ENCODE data around the gene OCA2.

OCA2 gene

DNA sequence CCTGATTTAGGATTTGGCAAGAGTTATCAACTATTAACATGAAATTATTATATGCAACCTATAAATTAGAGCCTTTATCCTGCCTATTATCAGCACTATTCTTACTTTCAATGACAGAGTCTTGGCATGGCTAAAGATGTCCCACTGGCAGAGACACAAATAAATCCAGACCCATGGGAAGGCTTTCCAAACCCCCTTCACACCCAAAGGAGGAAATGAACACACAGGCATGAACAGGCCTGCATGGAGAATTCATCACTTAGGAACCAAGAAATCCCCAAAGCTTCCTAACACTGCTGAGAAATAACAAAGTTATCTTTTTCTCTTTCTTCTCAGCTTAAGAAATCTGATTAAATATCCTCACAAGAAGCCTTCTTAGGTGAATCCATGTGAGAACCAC, 213.9 kb downstream of the OCA2 start:
- no peak overlapping the region for H3K27ac ChIP-seq (ENCODE audit: low read length)
- TF ChIP-seq EZH2 (optimal IDR thresholded peaks at IDR 0.05; ENCODE audit: low read depth, low read length) (no peak), EZH2phosphoT487 (IDR thresholded peaks at IDR 0.05; ENCODE audit: low read length) (no peak)
- H3K9me2 ChIP-seq (replicated peaks; ENCODE audit: insufficient read depth, low read length): no peaks in the 10 kb centered on the region
- DNase-seq: no peak
- H4K20me1 ChIP-seq (ENCODE audit: insufficient read depth, low read length): no peaks in the 10 kb centered on the region
- H3K4me3 ChIP-seq (ENCODE audit: low read length): no peak overlapping the region
- H2AFZ ChIP-seq (ENCODE audit: low read length): no peak overlapping the region
- H3K27me3 ChIP-seq (replicated peaks; ENCODE audit: insufficient read depth, low read length): no peaks in the 10 kb centered on the region
- no peak overlapping the region for H3K4me2 ChIP-seq (ENCODE audit: low read depth, low read length)
- no peaks in the 10 kb centered on the region for H3K9me3 ChIP-seq (replicated peaks; ENCODE audit: insufficient read depth, low read length)
- H3K4me1 ChIP-seq (ENCODE audit: low read length): no peaks in the 10 kb centered on the region
- no peaks in the 10 kb centered on the region for H3K79me2 ChIP-seq (ENCODE audit: low read length)
- H3K9ac ChIP-seq (ENCODE audit: low read length): no peak overlapping the region
- H3F3A ChIP-seq (ENCODE audit: insufficient read depth, low read length): no peaks in the 10 kb centered on the region
- no peaks in the 10 kb centered on the region for H3K36me3 ChIP-seq (replicated peaks; ENCODE audit: insufficient read depth, low read length)

GRCh38 chr15:27884726-27885125, 214.4 kb downstream of the OCA2 start:
- TF ChIP-seq EZH2phosphoT487 (IDR thresholded peaks at IDR 0.05; ENCODE audit: low read length) (no peak), EZH2 (optimal IDR thresholded peaks at IDR 0.05; ENCODE audit: low read depth, low read length) (no peak), CTCF (IDR thresholded peaks at IDR 0.05; ENCODE audit: low read length) (no peak)
- Histone ChIP-seq H3K4me3 (ENCODE audit: low read length) (no peak overlapping the region), H3K4me2 (ENCODE audit: low read depth, low read length) (no peak overlapping the region), H3K27me3 (replicated peaks; ENCODE audit: insufficient read depth, low read length) (no peaks in the 10 kb centered on the region), H3K9me3 (replicated peaks; ENCODE audit: insufficient read depth, low read length) (no peaks in the 10 kb centered on the region), H3K27ac (ENCODE audit: low read length) (no peak overlapping the region), H3K79me2 (ENCODE audit: low read length) (no peaks in the 10 kb centered on the region), H2AFZ (ENCODE audit: low read length) (no peak overlapping the region), H3K9ac (ENCODE audit: low read length) (no peak overlapping the region), H4K20me1 (ENCODE audit: insufficient read depth, low read length) (no peaks in the 10 kb centered on the region), H3K4me1 (ENCODE audit: low read length) (no peaks in the 10 kb centered on the region), H3F3A (ENCODE audit: insufficient read depth, low read length) (no peaks in the 10 kb centered on the region), H3K9me2 (replicated peaks; ENCODE audit: insufficient read depth, low read length) (no peaks in the 10 kb centered on the region), H3K36me3 (replicated peaks; ENCODE audit: insufficient read depth, low read length) (no peaks in the 10 kb centered on the region)
- DNase-seq: no peak

DNA sequence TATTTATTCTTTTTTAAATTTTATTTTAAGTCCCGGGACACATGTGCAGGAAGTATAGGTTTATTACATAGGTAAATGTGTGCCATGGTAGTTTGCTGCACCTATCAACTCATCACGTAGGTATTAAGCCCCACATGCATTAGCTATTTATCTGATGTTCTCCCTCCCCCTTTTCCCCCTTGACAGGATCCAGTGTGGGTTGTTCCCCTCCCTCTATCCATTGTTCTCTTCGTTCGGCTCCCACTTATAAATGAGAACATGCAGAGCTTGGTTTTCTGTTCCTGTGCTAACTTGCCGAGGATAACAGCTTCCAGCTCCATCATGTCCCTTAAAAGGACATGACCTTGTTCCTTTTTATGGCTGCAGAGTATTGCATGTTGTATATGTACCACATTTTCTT, 220.3 kb downstream of the OCA2 start:
- no peak overlapping the region for H2AFZ ChIP-seq (ENCODE audit: low read length)
- H3K9me3 ChIP-seq (replicated peaks; ENCODE audit: insufficient read depth, low read length): no peaks in the 10 kb centered on the region
- no peak overlapping the region for H3K4me3 ChIP-seq (ENCODE audit: low read length)
- no peaks in the 10 kb centered on the region for H3K36me3 ChIP-seq (replicated peaks; ENCODE audit: insufficient read depth, low read length)
- H3K4me1 ChIP-seq (ENCODE audit: low read length): no peaks in the 10 kb centered on the region
- H4K20me1 ChIP-seq (ENCODE audit: insufficient read depth, low read length): no peaks in the 10 kb centered on the region
- H3K79me2 ChIP-seq (ENCODE audit: low read length): no peaks in the 10 kb centered on the region
- no peak overlapping the region for H3K27ac ChIP-seq (ENCODE audit: low read length)
- no peaks in the 10 kb centered on the region for H3K9me2 ChIP-seq (replicated peaks; ENCODE audit: insufficient read depth, low read length)
- H3F3A ChIP-seq (ENCODE audit: insufficient read depth, low read length): no peaks in the 10 kb centered on the region
- DNase-seq: no peak
- no peaks in the 10 kb centered on the region for H3K27me3 ChIP-seq (replicated peaks; ENCODE audit: insufficient read depth, low read length)
- H3K9ac ChIP-seq (ENCODE audit: low read length): no peak overlapping the region
- TF ChIP-seq CTCF (IDR thresholded peaks at IDR 0.05; ENCODE audit: low read length) (no peak), EZH2phosphoT487 (IDR thresholded peaks at IDR 0.05; ENCODE audit: low read length) (no peak), EZH2 (optimal IDR thresholded peaks at IDR 0.05; ENCODE audit: low read depth, low read length) (no peak)
- no peak overlapping the region for H3K4me2 ChIP-seq (ENCODE audit: low read depth, low read length)

DNA sequence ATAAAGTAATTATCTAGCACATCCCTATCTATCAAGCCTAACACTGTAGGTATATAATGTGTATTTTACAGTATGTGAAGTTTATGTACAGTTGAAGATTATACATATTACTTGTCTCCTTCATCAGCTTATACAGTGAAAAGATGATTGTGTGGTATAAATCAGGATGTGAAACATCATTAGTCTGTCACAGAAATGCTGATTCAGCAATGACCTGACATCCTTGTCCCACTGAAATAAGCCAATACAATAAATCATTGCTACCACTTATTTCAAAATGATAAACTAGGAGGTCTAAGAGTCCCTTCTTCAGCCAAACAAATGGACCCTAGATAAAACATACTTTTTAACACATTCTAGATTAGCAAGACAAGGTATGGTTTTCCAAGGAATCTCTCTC, 225.3 kb downstream of the OCA2 start:
- Histone ChIP-seq H3K27me3 (replicated peaks; ENCODE audit: insufficient read depth, low read length) (no peaks in the 10 kb centered on the region), H3K4me1 (ENCODE audit: low read length) (no peaks in the 10 kb centered on the region), H3K9ac (ENCODE audit: low read length) (no peak overlapping the region), H3F3A (ENCODE audit: insufficient read depth, low read length) (no peaks in the 10 kb centered on the region), H3K9me2 (replicated peaks; ENCODE audit: insufficient read depth, low read length) (no peaks in the 10 kb centered on the region), H3K4me3 (ENCODE audit: low read length) (no peak overlapping the region), H3K4me2 (ENCODE audit: low read depth, low read length) (no peak overlapping the region), H3K36me3 (replicated peaks; ENCODE audit: insufficient read depth, low read length) (no peaks in the 10 kb centered on the region), H2AFZ (ENCODE audit: low read length) (no peak overlapping the region), H3K9me3 (replicated peaks; ENCODE audit: insufficient read depth, low read length) (no peaks in the 10 kb centered on the region), H4K20me1 (ENCODE audit: insufficient read depth, low read length) (no peaks in the 10 kb centered on the region), H3K79me2 (ENCODE audit: low read length) (no peaks in the 10 kb centered on the region), H3K27ac (ENCODE audit: low read length) (no peak overlapping the region)
- no peak for DNase-seq
- TF ChIP-seq EZH2 (optimal IDR thresholded peaks at IDR 0.05; ENCODE audit: low read depth, low read length): no peak
- no peak for TF ChIP-seq CTCF (IDR thresholded peaks at IDR 0.05; ENCODE audit: low read length)
- no peak for TF ChIP-seq EZH2phosphoT487 (IDR thresholded peaks at IDR 0.05; ENCODE audit: low read length)
